ENCODE measurements around the gene UNKL.

DNA sequence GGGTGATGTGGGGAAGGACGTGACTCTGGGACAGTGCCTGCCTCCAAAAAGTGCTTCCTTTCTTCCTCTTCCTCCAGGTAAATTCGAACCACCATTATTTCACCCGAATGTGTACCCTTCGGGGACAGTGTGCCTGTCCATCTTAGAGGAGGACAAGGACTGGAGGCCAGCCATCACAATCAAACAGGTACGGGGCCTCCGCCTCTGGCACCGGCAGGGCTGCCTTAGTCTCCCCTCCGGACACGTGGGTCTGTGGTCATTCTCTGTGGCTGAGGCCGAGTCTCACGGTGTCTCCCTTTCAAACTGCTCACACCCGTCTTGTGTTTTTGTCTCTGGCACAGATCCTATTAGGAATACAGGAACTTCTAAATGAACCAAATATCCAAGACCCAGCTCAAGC is 94.4 kb downstream of the UNKL start:
- no peak for TF ChIP-seq EP300 (IDR thresholded peaks at IDR 0.05; ENCODE audit: borderline replicate concordance)
- no peak for TF ChIP-seq RAD21 (IDR thresholded peaks at IDR 0.05; ENCODE audit: low read depth)
- TF ChIP-seq, protein P1, sequence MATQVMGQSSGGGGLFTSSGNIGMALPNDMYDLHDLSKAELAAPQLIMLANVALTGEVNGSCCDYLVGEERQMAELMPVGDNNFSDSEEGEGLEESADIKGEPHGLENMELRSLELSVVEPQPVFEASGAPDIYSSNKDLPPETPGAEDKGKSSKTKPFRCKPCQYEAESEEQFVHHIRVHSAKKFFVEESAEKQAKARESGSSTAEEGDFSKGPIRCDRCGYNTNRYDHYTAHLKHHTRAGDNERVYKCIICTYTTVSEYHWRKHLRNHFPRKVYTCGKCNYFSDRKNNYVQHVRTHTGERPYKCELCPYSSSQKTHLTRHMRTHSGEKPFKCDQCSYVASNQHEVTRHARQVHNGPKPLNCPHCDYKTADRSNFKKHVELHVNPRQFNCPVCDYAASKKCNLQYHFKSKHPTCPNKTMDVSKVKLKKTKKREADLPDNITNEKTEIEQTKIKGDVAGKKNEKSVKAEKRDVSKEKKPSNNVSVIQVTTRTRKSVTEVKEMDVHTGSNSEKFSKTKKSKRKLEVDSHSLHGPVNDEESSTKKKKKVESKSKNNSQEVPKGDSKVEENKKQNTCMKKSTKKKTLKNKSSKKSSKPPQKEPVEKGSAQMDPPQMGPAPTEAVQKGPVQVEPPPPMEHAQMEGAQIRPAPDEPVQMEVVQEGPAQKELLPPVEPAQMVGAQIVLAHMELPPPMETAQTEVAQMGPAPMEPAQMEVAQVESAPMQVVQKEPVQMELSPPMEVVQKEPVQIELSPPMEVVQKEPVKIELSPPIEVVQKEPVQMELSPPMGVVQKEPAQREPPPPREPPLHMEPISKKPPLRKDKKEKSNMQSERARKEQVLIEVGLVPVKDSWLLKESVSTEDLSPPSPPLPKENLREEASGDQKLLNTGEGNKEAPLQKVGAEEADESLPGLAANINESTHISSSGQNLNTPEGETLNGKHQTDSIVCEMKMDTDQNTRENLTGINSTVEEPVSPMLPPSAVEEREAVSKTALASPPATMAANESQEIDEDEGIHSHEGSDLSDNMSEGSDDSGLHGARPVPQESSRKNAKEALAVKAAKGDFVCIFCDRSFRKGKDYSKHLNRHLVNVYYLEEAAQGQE (IDR thresholded peaks at IDR 0.05; ENCODE audit: low read depth), result no peak
- TF ChIP-seq YY1 (IDR thresholded peaks at IDR 0.05; ENCODE audit: low read depth), result no peak
- no peak for TF ChIP-seq TAF1 (IDR thresholded peaks at IDR 0.05; ENCODE audit: low read depth)
- TF ChIP-seq, protein P2, sequence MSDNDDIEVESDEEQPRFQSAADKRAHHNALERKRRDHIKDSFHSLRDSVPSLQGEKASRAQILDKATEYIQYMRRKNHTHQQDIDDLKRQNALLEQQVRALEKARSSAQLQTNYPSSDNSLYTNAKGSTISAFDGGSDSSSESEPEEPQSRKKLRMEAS (IDR thresholded peaks at IDR 0.05), result no peak
- no peak for TF ChIP-seq CEBPB (IDR thresholded peaks at IDR 0.05)
- TF ChIP-seq, protein P3, sequence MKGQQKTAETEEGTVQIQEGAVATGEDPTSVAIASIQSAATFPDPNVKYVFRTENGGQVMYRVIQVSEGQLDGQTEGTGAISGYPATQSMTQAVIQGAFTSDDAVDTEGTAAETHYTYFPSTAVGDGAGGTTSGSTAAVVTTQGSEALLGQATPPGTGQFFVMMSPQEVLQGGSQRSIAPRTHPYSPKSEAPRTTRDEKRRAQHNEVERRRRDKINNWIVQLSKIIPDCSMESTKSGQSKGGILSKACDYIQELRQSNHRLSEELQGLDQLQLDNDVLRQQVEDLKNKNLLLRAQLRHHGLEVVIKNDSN (IDR thresholded peaks at IDR 0.05), result no peak
- TF ChIP-seq TEAD4 (IDR thresholded peaks at IDR 0.05), result no peak
- no peak for TF ChIP-seq EGR1 (IDR thresholded peaks at IDR 0.05)

All from Ishikawa (cell line).